HG03439 (cell line): ENCODE measurements around the gene DNAJA4.

ENCODE experiments used
- ATAC-seq: cut with Tn5 transposase; IDR thresholded peaks from one replicate; pipeline ENCODE4 v1.9.1; 2021; ENCODE audit warnings: mild to moderate bottlenecking, moderate library complexity; ENCODE audit not compliant: unreplicated experiment

DNAJA4 gene

DNA sequence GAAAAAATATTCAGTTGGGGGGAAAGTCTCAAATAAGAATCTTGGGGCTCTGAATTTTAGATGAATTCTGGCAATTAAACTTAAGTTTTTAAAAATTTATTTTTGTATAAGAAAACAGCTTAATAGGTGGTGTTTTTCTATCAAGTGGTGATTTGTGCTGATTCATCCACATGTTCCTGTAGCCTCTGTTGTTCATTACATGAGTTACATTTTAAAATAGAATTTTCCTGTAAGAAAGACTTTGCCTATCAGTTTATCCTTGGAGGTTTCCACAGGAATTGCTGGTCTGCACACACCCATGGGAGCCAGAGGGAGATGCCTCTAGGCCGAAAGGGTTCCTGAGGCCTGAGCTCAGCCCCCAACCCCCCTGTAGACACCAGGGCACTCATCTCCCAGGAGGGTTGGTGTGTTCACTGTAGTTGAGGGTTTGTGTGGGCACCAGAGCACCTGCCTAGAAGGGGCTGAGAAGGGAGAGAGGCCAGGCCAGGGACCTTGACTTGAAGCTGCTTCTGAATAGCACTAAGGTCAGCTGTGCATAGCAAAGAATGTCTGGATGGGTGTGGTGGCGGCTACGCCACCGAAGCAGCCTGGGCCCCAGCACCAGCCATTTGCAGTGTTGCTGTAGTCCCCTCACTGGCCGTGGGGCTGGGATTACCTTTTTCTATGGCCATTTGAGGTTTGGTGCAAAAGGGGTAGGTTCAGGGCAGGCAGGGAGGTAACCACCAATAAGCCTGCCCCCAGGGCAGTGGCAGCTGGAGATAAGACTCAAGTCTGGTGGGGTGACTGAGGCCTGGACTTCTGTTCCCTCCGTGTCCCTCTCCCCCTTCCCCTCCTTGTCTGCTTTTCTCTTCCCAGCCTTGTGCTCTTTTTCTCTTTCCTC, 11.9 kb downstream of the DNAJA4 start:
- no peak for ATAC-seq

DNA sequence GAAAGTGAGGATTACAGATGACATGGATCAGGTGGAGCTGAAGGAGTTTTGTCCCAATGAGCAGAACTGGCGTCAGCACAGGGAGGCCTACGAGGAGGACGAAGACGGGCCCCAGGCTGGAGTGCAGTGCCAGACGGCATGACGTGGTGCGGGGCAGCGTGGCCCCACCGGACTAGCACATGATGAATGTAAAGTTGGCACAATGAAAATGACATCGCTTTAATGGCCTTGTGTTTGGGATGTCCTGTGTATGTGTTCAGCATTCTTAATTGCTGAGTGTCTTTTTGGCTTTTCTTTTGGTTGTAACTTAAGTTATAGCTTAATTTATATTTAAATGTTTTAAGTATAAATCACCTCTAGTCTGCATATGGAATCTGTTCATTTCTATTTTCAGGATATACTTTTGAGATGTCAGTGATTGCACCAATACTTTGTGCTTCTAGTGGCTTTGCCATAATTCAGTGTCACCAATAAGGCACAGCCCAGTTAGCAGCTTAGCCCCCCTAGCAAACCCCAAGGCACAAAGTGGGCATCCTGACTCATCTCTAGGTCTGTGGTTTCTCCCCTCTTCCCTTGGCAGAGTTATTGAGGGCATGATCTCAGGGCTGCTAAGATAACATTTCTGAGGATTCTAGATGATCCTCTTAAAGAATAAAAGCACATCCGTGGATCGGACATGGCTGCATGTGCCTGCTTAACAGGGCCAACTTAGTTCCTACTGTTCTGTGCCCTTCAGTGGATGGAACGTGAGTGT, 16.1 kb downstream of the DNAJA4 start:
- no peak for ATAC-seq

DNA sequence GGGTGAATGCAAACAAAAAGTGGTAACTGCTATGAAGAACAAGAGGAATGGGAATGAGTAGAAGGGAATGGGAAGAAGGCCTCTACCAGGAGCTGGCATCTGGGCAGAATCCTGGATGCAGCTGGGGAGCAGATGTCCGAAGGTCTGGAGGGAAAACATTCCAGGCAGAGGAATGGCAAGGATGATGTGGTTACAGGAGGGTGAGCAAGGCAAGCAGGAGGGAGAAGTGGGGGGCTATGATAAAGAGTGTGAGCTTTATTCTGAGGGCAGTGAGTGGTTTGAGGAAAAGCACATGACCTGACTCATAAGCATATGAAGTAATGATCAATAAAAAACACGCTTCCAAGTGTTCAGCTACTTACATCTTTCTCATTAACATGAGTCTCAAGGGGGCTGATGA, 18.0 kb downstream of the DNAJA4 start:
- no peak for ATAC-seq

DNA sequence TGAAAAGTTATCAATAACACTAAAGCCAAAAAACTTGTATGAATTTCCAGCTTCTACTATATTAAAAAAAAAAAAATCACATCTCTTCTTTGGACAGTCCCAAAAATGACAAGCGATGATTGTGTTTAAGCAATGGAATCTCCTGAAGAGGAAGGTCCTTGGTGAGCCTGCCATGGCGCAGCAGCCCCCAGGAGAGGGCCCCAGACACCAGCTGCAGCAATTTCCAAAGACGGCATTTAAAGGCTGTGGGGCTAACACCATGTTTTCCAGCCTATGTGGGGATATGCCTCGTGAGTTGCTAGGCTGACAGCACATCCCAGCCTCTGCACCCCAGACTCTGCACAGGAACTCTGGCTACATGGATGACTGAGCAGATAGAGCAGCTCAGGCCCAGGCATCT, 20.4 kb downstream of the DNAJA4 start:
- no peak for ATAC-seq

DNA sequence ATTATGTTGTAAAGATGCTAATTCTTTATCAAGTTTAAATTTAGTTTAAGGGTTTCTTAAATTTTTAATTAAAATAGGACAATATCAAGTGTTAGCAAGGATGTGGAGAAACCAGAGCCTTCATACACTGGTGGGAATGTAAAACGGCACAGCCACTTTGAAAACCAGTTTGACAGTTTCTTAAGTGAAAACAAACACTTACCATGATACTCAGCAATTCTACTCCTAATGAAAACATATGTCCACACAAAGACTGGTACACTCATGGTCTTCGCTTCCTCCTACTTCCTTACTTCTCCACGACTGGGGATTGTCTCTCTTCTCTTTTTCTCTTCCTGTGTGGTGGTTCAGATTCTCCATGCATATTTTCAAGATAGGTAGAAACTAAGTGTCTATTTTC, 25.9 kb downstream of the DNAJA4 start:
- no peak for ATAC-seq

DNA sequence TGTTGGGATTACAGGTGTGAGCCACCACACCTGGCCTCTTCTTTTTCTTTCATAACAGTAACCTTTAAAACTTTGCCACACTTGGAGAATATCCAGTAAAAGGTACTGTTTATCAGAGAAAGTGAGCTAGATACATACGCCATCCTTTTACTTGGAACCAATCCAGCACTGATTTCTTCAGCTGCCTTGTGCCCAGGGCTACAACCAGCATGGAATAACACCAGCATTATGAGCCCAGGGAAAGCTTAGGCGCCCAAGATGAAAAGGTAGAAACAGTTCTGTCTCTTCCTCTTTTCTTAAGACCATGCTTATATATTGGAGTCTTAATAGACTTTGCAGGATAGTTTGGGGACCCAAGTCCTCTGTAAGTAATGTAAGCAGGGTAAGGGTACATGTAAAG, 26.7 kb downstream of the DNAJA4 start:
- ATAC-seq = no peak

DNA sequence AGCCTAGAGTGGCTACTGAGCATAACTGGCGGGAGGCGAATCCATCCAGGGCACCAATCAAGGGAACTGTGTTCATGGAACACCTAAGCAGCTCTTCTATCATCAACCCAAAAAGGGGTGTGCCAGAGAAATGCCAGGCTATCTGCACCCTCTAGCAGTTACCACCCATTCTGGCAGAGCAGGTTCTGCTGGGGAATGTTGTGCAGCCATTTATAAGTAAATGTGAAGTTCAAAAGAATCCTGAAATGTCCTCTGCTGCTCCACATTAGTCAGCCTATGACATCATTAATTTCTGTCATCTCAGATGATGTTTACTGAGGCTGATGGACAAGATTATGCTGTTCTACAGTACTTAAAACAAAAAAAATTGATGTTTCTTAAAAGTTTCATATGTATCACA, 27.3 kb downstream of the DNAJA4 start:
- ATAC-seq = no peak

DNA sequence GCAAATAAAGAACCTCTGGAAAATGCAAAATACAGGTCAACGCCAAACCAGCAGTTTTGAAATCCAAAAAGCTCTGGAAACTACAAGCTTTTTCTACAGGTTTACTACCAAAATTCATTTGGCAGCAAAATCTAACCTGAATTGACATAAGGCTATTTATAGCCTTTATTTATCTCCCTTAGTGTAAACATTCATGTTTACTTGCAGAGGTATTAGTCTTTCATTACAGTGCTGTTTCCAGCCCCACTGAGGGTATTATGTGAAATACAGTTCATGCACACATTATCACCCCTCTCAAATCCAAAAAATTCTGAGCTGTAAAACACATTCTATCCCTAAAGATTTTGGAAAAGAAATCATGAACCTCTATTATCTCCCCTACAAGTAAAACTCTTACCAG, 27.9 kb downstream of the DNAJA4 start:
- no peak for ATAC-seq

DNA sequence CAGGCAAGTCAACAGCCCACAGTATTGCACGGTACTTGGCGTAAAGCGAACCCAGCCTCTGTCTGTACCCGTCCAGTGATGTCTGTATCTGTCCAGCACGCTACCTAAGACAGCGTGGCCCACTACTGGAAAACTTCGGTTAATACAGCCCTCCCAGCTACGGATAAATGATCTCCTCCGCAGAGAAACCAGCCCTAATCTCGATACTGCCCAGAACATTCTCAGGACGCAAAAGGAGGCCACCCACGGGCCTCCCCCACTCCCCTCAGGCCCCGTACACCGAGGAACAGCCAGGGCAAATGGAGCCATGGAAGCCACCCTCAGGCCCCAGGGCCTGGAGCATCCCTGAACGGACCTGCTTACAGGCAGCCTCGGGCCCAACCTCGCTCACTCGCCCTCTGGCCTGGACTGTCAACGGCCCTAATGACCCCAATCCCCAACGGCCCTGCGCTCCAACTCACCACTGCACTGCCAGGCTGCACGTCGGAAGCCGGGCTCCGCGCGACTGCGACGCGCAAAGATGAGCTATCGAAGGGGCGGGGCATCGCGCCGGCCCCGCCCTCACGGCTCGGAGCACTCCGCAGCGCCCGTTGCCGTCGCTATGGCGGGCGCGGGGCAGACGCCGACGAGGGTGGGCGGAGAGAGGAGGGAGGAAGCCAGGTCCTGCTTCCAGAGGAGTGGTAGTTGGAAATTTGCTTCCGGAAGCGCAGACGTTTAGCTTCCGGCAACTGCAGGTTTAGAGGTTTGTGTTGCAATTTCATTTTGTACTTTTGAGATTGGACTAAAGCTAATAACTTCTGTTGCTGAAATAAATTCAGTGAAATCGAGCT, 35.0 kb downstream of the DNAJA4 start, which contains the start of gene SKIC8:
Gene SKIC8 (minus strand): TSS at position 509 of the 830 bp plus-strand sequence. CDS start 3,923 bp downstream, outside the sequence.
- peak; percentile 86 for ATAC-seq

DNA sequence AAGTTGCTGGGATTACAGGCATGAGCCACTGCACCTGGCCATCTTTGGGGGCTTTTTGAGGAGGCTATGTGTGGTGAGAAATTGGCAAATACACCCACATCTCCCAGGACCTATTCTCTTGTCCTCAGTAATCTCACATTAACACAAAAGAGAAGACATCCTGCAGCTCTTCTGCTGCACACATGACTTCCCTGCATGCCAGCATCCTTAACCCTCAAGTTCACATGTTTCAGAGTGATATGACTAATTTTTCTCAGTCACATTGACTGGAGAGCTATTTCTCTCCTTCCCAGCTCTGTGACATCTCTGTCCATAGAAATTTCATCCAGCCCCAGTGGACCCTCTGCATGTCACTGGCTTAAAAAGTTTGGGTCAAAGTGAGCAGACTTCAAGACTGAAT, 37.0 kb downstream of the DNAJA4 start:
- no peak for ATAC-seq

DNA sequence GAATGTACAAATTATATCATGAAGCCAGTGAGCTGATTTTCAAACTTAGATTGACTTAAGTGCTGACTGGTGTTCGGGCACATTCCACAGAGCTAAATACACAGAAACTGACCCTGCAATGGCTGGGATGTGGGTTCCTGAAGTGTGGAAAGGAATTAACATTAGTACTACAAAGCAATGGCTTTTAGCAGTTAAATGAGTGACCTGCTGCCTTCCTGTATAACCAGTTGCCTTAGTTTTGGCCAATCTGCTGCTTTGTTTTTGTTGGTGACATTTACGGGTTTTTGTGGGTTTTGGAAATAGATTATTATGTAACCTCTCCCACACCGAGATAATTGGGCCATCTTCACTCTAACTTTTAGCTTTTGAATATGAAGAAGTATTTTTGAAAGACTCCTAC, 37.5 kb downstream of the DNAJA4 start:
- no peak for ATAC-seq

DNA sequence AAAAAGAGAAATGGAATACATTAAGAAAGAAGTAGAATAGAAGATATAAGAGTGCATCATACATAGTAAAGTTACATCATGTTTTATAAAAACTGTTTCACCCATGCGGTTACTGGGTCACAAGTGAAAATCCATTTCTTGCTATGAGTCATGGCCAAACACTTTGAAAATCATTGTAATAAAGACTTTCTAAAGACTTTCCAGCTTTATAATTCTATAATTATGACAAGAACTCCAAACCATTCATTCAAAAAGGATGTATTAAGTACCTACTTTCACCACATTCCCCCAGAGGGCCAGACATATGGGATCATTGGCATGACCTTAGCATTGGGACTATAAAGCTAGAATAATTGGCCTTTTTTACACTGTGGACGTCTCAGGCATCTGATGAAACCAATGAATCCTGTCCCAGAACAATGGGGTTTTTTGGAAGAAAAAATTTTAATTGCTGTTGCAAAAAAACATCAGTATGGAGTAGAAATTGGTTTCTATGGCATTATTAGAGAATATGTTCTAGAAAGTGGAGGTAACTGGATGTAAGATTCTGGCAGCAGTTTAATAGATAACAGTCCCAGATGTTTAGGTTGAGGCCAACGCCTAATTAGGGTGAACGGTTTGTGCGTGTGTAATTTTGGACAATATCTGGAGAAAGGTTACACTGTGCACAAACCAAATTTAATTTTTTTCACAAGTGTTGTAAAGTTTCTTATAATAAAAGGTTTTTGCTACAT, 38.4 kb downstream of the DNAJA4 start:
- no peak for ATAC-seq

DNA sequence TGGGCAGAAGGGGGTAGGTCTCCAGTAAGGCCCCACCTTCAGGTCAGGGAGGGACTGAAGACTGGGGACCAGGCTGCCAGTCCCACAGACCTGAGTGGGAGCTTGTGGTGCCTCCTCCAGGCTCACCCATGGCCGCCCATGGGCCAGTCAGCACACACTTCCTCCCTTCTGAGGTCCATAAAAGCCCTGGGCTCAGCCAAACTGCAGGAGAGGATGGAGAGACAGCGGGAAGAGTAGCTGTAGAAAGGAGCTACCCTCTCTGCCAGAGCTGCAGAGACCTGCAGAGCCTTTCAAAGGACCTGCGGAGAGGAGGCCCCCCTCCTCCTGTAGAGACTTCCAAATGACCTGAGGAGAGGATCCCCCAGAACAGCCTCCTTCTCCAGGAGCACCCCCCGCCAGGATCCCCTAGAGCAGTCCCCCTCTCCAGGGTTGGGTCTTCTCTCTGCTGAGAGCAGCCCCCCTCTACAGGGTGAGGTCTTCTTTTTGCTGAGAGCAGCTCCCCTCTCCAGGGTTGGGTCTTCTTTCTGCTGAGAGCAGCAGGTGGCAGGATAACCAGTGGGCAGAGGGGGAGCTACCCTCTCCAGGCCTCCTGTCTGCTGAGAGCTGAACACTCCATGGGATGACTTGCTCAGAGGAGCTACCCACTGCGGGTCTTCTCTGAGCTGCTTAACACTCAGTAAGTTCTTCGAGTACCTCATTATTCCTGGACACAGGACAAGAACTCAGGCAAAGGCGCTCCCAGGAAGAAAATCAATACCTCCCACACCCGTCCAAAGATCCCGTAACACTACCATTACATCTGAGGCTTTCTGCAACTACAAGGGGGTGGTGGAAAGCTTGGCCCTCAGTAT, 40.1 kb downstream of the DNAJA4 start:
- ATAC-seq = no peak

DNA sequence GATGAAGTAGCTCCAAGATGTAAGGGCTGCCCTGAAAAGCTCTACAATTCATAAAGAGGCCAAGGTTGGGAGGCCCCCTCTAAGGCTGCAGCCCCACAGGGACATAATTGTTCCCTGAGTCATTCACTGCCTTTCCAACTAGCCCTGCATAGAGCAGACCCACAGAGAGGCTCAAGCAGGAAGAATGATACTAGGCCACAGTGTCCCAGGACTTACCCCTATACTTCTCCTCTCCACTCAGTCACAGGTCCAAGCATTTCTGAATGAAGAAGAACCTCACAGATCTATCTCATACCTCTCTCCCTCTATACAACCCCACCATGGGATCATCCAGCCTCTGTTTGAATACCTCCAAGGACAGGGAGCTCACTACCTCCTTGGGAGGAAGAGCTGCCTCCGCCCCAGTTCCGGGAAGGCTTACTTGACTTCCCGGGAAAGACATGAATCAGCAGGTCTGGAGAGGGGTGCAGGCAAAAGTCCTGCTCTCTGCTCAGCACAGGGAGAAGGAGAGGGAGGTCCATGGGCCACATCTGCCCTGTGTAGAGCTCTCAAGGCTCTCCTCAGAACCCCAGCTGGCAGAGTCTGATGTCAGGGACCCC, 41.9 kb downstream of the DNAJA4 start:
- ATAC-seq = no peak

DNA sequence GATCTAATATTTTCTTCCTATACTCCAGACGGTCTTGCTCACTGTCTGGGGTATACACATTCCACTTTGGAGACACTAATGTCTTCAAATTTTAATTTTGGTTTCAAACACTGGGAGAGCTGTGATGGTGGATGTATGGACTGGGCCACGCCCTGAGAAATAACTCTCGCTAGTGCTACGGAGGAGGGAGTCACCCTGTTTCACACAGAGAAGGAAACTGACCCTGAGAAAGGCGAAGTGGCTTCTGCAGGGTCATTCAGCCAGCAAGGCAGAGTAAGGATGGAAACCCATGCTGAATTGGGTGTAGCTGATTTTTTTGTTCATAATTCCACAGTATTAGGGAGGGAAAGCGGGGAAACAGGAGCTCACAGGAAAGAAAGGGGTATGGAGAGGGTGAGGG, 43.6 kb downstream of the DNAJA4 start:
- ATAC-seq = no peak

DNA sequence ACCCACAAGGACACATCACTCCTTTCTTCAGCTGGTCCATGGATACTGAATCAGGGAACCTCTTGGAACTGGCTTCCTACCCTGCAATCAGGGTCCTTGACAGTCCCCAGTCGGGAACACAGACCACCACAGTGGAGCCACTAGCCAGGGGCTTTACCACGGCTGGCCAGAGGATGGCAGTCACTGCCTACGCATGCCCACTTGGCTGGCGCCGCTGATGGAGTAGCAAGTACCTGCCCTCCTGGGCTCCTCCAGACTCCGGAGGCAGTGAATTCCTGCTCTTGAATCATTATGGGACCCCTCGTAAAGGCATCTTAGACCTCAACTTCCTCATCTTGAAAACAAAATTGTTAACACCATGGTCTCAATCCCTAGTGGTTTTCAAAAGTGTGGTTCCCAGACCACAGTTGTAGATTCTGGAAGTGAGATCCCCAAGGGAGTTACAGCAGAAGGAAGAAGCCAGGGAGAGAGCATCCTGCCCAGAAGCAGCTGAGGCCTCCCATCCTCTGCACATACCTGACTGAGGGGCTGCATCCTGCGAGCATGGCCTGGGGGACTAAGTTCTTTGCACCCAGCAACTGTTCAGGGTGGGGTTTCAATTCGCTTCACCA, 44.2 kb downstream of the DNAJA4 start:
- no peak for ATAC-seq

DNA sequence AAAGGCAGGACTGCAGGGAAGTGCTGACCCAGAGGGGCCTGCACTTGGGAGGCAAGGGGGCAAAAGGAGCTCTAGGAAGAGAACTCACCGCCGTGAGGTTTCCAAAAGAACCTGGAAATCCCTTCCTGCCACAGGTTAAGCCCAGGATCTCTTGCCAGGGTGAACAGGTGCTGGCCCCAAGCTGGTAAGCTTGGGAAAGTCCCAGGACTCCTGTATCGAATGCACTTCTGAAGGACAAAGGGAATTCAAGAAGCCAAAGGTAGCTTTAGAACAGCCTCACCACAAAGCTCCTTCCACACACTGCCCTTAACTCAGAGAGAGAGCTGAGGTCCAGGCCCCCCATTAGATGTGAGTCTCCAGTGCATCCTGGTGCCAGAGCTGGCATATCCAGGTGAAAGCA, 46.9 kb downstream of the DNAJA4 start:
- no peak for ATAC-seq

DNA sequence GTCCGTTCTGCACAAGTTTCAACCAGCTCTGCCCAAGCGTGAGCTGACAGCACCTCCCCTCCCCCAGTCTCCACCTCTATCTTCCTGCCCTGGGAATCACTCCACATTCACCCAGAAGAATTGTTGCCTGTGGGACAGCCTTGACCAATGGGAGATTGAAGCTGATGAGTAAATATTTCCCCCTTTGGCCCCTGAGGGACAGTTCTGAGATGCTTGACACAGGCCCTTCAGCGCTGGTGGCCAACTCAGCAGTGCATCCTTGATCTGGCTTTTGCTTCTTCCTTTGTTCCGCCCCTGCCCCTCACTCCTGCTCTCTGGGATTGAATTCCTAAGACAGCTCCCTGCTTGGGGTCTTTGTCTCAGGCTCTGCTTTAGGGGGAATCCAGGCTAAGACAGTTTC, 48.2 kb downstream of the DNAJA4 start:
- no peak for ATAC-seq

DNA sequence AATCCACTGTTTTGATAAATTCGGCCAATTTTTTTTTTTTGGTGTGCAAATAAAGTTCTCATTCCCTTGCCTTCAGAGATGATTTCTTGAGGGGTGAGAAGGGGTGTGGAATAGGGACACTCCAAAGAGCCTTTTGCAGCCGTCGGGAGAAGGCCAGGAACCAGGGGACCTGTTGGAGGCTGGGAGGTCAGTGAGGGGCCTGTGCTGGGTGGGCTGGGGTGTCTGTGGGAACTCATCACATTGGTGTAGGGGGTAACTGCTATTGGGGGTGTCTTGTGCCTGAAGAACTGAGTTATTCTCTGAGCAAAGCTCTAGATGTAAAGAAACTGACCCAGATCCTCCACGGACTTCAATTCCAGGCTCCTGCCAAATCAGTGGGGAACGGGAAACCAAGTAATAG, 48.6 kb downstream of the DNAJA4 start:
- no peak for ATAC-seq
